HG03103 (cell line): ENCODE results near the gene NUDT4.
"Not testable (repeated sequence)": the region's sequence is repeated elsewhere in the genome, so short reads cannot be mapped to it uniquely, and the experiment has no call there.

ENCODE experiments used
- ATAC-seq: cut with Tn5 transposase; IDR thresholded peaks from one replicate; pipeline ENCODE4 v1.9.1; 2021; ENCODE audit warnings: low read depth; ENCODE audit not compliant: unreplicated experiment

NUDT4 gene

GRCh38 chr12:93365616-93366405 lies 11.9 kb upstream of the NUDT4 start:
- no peak for ATAC-seq

- ATAC-seq, result no peak
Observed at GRCh38 chr12:93366422-93366821, 11.3 kb upstream of the NUDT4 start.

GRCh38 chr12:93368766-93369165 lies 9.0 kb upstream of the NUDT4 start:
- ATAC-seq, result no peak

GRCh38 chr12:93369505-93369904 lies 8.2 kb upstream of the NUDT4 start:
- ATAC-seq, result no peak

- no peak for ATAC-seq
Observed at GRCh38 chr12:93370947-93371346, 6.8 kb upstream of the NUDT4 start.

- no peak for ATAC-seq
Observed at GRCh38 chr12:93373961-93374656, 3.6 kb upstream of the NUDT4 start.

- ATAC-seq, result no peak
Observed at GRCh38 chr12:93375906-93376305, 1.8 kb upstream of the NUDT4 start.

- ATAC-seq, result no peak
Observed at GRCh38 chr12:93376436-93377251, 1.1 kb upstream of the NUDT4 start.

- peak; percentile 24 for ATAC-seq
Observed at GRCh38 chr12:93378196-93378997, 672 bp downstream of the NUDT4 start.

- ATAC-seq, result no peak
Observed at GRCh38 chr12:93378998-93379325, 1.2 kb downstream of the NUDT4 start.

- ATAC-seq, result no peak
Observed at GRCh38 chr12:93379326-93379980, 1.7 kb downstream of the NUDT4 start.

- ATAC-seq, result no peak
Observed at GRCh38 chr12:93379981-93380361, 2.2 kb downstream of the NUDT4 start.

- no peak for ATAC-seq
Observed at GRCh38 chr12:93380480-93381121, 2.9 kb downstream of the NUDT4 start.

GRCh38 chr12:93381161-93381975 lies 3.6 kb downstream of the NUDT4 start:
- no peak for ATAC-seq

GRCh38 chr12:93381976-93382437 lies 4.3 kb downstream of the NUDT4 start:
- ATAC-seq, result not testable (repeated sequence)

GRCh38 chr12:93387780-93388179 lies 10.1 kb downstream of the NUDT4 start:
- no peak for ATAC-seq

GRCh38 chr12:93390031-93390430 lies 12.3 kb downstream of the NUDT4 start:
- no peak for ATAC-seq

GRCh38 chr12:93390549-93391297 lies 13.0 kb downstream of the NUDT4 start:
- ATAC-seq, result no peak
